CD4-positive, alpha-beta memory T cell (primary cell): ENCODE measurements around the gene KRTAP10-5. TPM values are rescaled to one million over a fixed set of nuclear protein-coding genes. Genes with fewer than 3 reads are reported as not detected.
A peak's percentile ranks its signal among the peaks of the same experiment; 100 is the strongest.
"Not testable (repeated sequence)": the region's sequence is repeated elsewhere in the genome, so short reads cannot be mapped to it uniquely, and the experiment has no call there.

ENCODE experiments used
- CTCF ChIA-PET: fragments of 350-600 bp; sonication (Branson Sonifier 250); formaldehyde crosslinking; loops from one replicate; lab custom pipeline; 2021; ENCODE audit warnings: inconsistent platforms; ENCODE audit not compliant: partially characterized antibody; lab: Charles Lee
- POLR2A ChIA-PET: fragments of 350-600 bp; sonication (Branson Sonifier 250); formaldehyde crosslinking; loops from one replicate; lab custom pipeline; 2021; ENCODE audit not compliant: partially characterized antibody; lab: Charles Lee
- DNase-seq, 5 donors: peaks; one replicate each; pipeline versions ENCODE4 v3.0.0 to v3.0.0-alpha.2; 2020 to 2022; ENCODE audit warnings: mixed read lengths in 1 of 5
- H3K27ac ChIP-seq: one replicate; pipeline ENCODE4 v1.7.0; 2013; ENCODE audit warnings: low read depth, low read length
- H3K27me3 ChIP-seq: 2 replicates; pipeline ENCODE4 v1.7.0; 2013; ENCODE audit warnings: mild to moderate bottlenecking, low read length, moderate library complexity; ENCODE audit not compliant: insufficient read depth
- H3K36me3 ChIP-seq: 2 replicates; pipeline ENCODE4 v1.7.0; 2013; ENCODE audit warnings: mild to moderate bottlenecking, low read length, moderate library complexity; ENCODE audit not compliant: insufficient read depth
- H3K4me1 ChIP-seq: 2 replicates; pipeline ENCODE4 v1.7.0; 2013; ENCODE audit warnings: mild to moderate bottlenecking, low read length, moderate library complexity; ENCODE audit not compliant: insufficient read depth
- H3K4me3 ChIP-seq, 2 donors: one replicate each; pipeline ENCODE4 v1.7.0; 2013; ENCODE audit warnings: low read length in 2 of 2, mild to moderate bottlenecking in 1 of 2
- H3K9me3 ChIP-seq, 2 donors: one replicate each; pipeline ENCODE4 v1.7.0; 2013; ENCODE audit warnings: low read length in 2 of 2, control low read depth in 1 of 2; ENCODE audit not compliant: control insufficient read depth in 1 of 2
- H3K27ac Mint-ChIP-seq, 7 donors: one replicate each; pipeline ENCODE4 v1.8.0; 2020 to 2021; ENCODE audit warnings: mixed read lengths in 7 of 7, mild to moderate bottlenecking in 6 of 7, inconsistent platforms in 3 of 7, moderate library complexity in 3 of 7
- H3K27me3 Mint-ChIP-seq, 2 donors: one replicate each; pipeline ENCODE4 v1.8.0; 2020 to 2021; ENCODE audit warnings: mixed read lengths in 2 of 2
- H3K36me3 Mint-ChIP-seq, 2 donors: one replicate each; pipeline ENCODE4 v1.8.0; 2020 to 2021; ENCODE audit warnings: mixed read lengths in 2 of 2, inconsistent platforms in 1 of 2, mild to moderate bottlenecking in 1 of 2
- H3K4me1 Mint-ChIP-seq, 4 donors: one replicate each; pipeline ENCODE4 v1.8.0; 2020 to 2021; ENCODE audit warnings: mixed read lengths in 4 of 4, mild to moderate bottlenecking in 1 of 4
- H3K4me3 Mint-ChIP-seq, 8 donors: one replicate each; pipeline ENCODE4 v1.8.0; 2020 to 2021; ENCODE audit warnings: mixed read lengths in 8 of 8, mild to moderate bottlenecking in 7 of 8, moderate library complexity in 6 of 8, inconsistent platforms in 3 of 8
- H3K9me3 Mint-ChIP-seq, 8 donors: one replicate each; pipeline ENCODE4 v1.8.0; 2020 to 2021; ENCODE audit warnings: mixed read lengths in 8 of 8, mild to moderate bottlenecking in 5 of 8, inconsistent platforms in 3 of 8, moderate library complexity in 1 of 8
- intact Hi-C: fragments of 100-400 bp; cut with micrococcal nuclease; formaldehyde crosslinking; loops from one replicate; pipeline ENCODE4 v1.15.1; 2023
- polyA plus RNA-seq, 2 donors: library from polyadenylated mRNA; unstranded; fragments of 300-500 nt; fragmentation: Illumina TruSeq; gene quantifications; one replicate each; pipeline ENCODE4 v1.2.3, GENCODE V29; 2021
- total RNA-seq, 2 experiments: library from RNA; stranded (reverse); gene quantifications; one replicate each; pipeline ENCODE4 v1.2.3, GENCODE V29; 2021

Gene KRTAP10-5
- total and polyA plus RNA-seq, 4 experiments from 2014 or later: not detected

DNA sequence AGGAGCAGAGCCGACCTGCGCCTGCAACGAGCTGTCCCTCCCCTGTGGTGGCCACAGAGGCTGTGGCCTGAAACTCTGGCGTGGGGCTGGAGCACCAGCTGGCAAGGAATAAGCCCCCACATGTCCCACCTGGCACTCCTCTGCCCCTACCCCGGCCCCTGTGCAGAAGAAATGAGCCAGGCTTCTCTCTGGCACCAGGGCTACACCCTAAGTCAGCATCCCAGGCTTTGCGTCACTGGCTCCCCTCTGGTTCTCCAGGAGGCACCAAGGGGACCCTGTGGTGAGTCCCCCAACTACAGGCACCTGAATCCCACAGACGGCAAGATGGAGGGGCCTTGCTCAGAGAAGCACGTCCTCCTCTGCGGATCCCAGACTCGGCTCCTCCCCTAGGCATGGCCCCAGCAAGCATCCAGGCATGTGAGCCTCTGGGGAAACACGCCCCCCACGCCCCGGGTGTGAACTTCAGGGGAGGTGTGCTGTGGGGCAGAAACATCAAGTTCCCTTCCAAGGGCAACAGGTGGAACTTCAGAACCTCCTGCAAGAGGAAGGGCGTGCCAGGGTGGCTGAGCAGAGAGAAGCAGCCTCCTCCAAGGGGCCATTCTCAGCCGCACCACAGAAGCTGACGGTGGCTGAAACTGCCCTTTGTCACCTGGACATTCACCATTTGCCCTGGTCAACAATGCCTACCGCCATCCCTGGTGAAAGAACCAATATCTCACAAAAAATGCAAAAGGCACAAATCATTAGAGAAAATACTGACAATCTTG, 22.9 kb upstream of the KRTAP10-5 start:
- H3K4me1 Mint-ChIP-seq: peaks cover 0 to 2% (median 0%) of the 10 kb centered on the region in 4 donors
- ChIA-PET POLR2A (no interaction called here), CTCF (no interaction called here)
- no peaks in the 10 kb centered on the region for H3K4me1 ChIP-seq
- H3K27me3 ChIP-seq: no peaks in the 10 kb centered on the region
- no peaks in the 10 kb centered on the region for H3K36me3 ChIP-seq
- peaks cover 3 to 13% (median 7%) of the 10 kb centered on the region in 8 donors for H3K9me3 Mint-ChIP-seq
- peak overlapping the region in 1 of 7 donors; percentile 63 for H3K27ac Mint-ChIP-seq
- H3K36me3 Mint-ChIP-seq: no peaks in the 10 kb centered on the region
- H3K9me3 ChIP-seq: no peaks in the 10 kb centered on the region
- intact Hi-C loops: no loop called here
- H3K4me3 Mint-ChIP-seq: no peak overlapping the region
- H3K4me3 ChIP-seq: no peak overlapping the region
- H3K27ac ChIP-seq: no peak overlapping the region
- H3K27me3 Mint-ChIP-seq: peaks cover 15 to 16% of the 10 kb centered on the region in 2 donors
- DNase-seq: no peak

DNA sequence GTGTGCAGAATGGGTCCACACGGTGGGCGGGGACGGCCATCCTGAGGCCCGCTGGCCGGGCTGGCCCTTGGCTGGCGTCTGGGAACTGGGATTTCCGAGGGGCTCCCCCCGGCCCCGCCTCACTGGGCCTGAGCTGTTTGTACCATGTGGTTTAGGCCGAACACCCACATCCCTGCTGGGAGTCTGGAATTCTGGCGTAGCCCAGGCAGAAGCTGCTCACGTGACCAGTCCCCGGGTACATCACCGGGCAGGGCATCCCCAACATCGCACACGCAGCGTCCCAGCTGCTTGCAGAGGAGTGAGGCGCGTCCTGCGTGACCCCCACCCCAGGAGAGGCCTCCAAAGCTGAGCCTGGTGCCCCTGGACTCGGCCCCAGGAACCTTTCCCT, 22.1 kb upstream of the KRTAP10-5 start:
- no peaks in the 10 kb centered on the region for H3K36me3 ChIP-seq
- H3K9me3 Mint-ChIP-seq: peaks cover 3 to 12% (median 7%) of the 10 kb centered on the region in 8 donors
- H3K27me3 ChIP-seq: no peaks in the 10 kb centered on the region
- no peaks in the 10 kb centered on the region for H3K9me3 ChIP-seq
- no peaks in the 10 kb centered on the region for H3K4me1 ChIP-seq
- CTCF ChIA-PET: no interaction called here
- no peak overlapping the region for H3K27ac ChIP-seq
- no peaks in the 10 kb centered on the region for H3K36me3 Mint-ChIP-seq
- H3K27me3 Mint-ChIP-seq: peaks cover 16 to 17% of the 10 kb centered on the region in 2 donors
- POLR2A ChIA-PET: no interaction called here
- H3K4me3 ChIP-seq: no peak overlapping the region
- DNase-seq: no peak
- no peak overlapping the region for H3K4me3 Mint-ChIP-seq
- peaks cover 0 to 2% (median 0%) of the 10 kb centered on the region in 4 donors for H3K4me1 Mint-ChIP-seq
- no peak overlapping the region for H3K27ac Mint-ChIP-seq
- intact Hi-C loops: no loop called here

DNA sequence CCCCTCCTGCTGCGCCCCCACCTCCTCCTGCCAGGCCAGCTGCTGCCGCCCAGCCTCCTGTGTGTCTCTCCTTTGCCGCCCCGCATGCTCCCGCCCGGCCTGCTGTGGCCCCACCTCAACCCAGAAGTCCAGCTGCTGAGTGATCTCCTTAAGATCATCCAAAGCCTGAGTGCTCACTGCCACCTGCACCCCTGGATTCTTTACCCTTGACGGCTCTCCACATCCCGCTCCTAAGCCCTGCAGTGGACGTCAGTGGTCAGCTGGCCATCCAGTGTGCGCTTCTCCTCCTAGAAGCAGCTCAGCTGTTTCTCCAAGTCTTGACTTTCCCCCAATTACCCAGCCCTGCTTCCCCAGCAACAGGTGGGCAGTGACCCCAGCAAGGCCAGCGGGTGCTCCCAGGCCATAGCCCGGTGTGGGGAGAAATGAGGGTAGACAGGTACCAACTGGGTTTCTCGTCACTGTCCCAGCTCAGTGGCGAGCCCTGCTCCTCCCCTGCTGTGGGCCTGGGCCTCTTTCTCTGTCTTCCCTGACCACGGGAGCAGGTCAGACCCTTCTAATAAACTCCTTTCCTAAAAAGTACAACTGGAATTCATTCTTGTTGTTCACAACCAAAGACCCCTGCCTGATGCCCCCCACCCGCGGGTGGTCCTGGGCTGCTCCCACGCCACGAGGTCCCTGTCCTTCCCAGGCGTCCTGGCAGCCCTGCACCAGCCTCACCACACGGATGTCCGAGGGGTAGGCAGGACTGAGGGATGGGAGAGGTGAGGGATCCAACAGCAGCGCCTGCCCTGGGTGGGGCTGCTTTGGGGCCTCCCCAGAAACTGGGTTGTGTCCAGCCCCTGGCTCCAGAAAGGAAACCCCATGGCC, 21.4 kb upstream of the KRTAP10-5 start:
- Histone ChIP-seq H3K4me3 (no peak overlapping the region), H3K27ac (no peak overlapping the region), H3K27me3 (no peaks in the 10 kb centered on the region), H3K36me3 (no peaks in the 10 kb centered on the region), H3K4me1 (no peaks in the 10 kb centered on the region), H3K9me3 (no peaks in the 10 kb centered on the region)
- DNase-seq: no peak
- Mint-ChIP-seq H3K4me1 (peaks cover 0 to 2% (median 0%) of the 10 kb centered on the region in 4 donors), H3K9me3 (peaks cover 3 to 12% (median 7%) of the 10 kb centered on the region in 8 donors), H3K27ac (peak overlapping the region in 2 of 7 donors; percentile 35 to 52), H3K27me3 (peaks cover 16 to 17% of the 10 kb centered on the region in 2 donors), H3K4me3 (no peak overlapping the region), H3K36me3 (no peaks in the 10 kb centered on the region)
- ChIA-PET CTCF (no interaction called here), POLR2A (no interaction called here)
- intact Hi-C loops: no loop called here

DNA sequence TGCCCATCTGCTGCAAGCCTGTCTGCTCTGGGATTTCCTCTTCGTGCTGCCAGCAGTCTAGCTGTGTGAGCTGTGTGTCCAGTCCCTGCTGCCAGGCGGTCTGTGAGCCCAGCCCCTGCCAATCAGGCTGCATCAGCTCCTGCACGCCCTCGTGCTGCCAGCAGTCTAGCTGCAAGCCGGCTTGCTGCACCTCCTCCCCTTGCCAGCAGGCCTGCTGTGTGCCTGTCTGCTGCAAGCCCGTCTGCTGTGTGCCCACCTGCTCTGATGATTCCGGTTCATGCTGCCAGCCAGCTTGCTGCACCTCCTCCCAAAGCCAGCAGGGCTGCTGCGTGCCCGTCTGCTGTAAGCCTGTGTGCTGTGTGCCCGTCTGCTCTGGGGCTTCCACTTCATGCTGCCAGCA, 20.7 kb upstream of the KRTAP10-5 start:
- H3K27ac ChIP-seq, H3K4me3 ChIP-seq, H3K4me1 ChIP-seq, DNase-seq, intact Hi-C loops, H3K9me3 ChIP-seq, H3K36me3 ChIP-seq, H3K4me1 Mint-ChIP-seq, POLR2A ChIA-PET, H3K4me3 Mint-ChIP-seq, H3K36me3 Mint-ChIP-seq, CTCF ChIA-PET, H3K27me3 ChIP-seq: not testable (repeated sequence)
- peaks cover 13 to 17% of the 10 kb centered on the region in 2 donors for H3K27me3 Mint-ChIP-seq
- peak overlapping the region in 1 of 7 donors; percentile 52 for H3K27ac Mint-ChIP-seq
- H3K9me3 Mint-ChIP-seq: peaks cover 1 to 12% (median 6%) of the 10 kb centered on the region in 8 donors

DNA sequence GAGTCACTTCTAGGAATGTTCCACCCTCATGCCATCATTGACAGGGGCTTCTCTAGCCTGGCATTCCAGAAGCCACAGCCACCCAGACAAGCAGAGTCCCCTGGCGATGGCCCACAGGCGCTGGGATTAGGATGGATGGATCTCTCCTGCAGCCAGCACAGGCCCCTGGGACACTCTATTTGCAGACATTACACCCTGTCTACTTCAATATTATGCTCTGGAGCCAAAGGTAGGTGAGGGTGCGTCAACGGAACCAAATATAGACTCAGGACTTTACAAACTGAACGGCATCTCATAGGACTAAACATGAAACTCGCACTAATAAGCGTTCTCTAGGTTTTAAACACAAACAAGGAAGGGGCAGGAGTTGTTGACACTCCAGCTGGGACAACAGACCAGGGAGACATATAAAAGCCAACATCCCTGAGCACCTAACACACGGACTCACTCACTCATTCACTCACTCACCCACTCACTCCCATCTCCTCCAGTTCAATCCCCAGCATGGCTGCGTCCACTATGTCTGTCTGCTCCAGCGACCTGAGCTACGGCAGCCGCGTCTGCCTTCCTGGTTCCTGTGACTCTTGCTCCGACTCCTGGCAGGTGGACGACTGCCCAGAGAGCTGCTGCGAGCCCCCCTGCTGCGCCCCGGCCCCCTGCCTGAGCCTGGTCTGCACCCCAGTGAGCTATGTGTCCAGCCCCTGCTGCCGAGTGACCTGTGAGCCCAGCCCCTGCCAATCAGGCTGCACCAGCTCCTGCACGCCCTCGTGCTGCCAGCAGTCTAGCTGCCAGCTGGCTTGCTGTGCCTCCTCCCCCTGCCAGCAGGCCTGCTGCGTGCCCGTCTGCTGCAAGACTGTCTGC, 19.9 kb upstream of the KRTAP10-5 start, which contains the start of gene KRTAP10-7:
TSS of gene KRTAP10-7 (plus strand) at position 480 of the 861 bp plus-strand sequence. CDS start at position 505, 25 bp downstream.
- H3K4me3 Mint-ChIP-seq, intact Hi-C loops: not testable (repeated sequence)
- peak within 1 kb of the TSS in 5 of 7 donors; percentile 29 to 83 (median 50) for H3K27ac Mint-ChIP-seq

DNA sequence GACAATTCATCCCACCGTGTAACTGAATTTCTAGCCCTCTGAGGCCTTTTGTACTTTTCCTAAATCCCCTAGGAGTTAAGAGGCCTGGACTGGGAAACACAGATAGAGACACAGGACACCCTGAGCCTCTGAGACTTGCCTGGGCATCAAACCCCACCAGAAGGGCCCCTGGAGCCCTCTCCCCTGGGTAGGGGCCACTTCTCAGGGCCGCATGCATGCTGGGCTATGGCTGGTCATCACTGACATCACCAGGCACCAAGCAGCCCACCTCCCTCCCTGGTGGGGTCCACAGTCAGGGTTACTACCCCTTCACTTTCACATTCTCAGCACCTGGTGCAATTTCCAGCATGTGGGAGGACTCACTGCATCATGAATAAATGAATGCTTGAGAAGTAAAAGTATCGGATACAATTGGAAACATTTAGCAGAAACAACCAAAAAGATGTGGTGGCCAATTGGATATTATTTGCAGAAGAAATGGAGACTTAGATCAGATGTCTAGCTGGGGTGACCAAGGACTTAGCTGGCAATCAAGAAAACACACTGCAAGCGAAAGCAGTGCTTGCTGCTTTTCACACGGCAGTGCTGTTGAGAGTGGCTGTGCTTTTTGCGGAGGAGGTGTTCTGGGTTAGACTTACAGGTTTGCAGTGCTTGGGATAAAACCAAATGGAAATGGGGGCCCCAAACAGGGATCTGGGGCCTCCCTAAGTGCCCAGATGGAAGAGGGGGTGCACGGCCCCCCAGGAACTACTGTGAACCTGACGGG, 19.0 kb upstream of the KRTAP10-5 start:
- peaks cover 0 to 5% (median 1%) of the 10 kb centered on the region in 4 donors for H3K4me1 Mint-ChIP-seq

More for the DNA sequence above, 19.9 kb upstream of the KRTAP10-5 start, which contains the start of gene KRTAP10-7:
- CTCF ChIA-PET, H3K27me3 ChIP-seq, H3K27ac ChIP-seq, DNase-seq, H3K36me3 Mint-ChIP-seq, H3K4me1 Mint-ChIP-seq, H3K9me3 ChIP-seq, H3K4me3 ChIP-seq, POLR2A ChIA-PET, H3K4me1 ChIP-seq, H3K36me3 ChIP-seq: not testable (repeated sequence)
- Mint-ChIP-seq H3K9me3 (peaks cover 0 to 12% (median 5%) of the 10 kb centered on the region in 8 donors), H3K27me3 (peaks cover 13% of the 10 kb centered on the region in 2 donors)

More for the DNA sequence above, 19.0 kb upstream of the KRTAP10-5 start:
- Histone ChIP-seq H3K27ac (no peak overlapping the region), H3K36me3 (no peaks in the 10 kb centered on the region), H3K27me3 (no peaks in the 10 kb centered on the region), H3K9me3 (no peaks in the 10 kb centered on the region), H3K4me1 (no peaks in the 10 kb centered on the region), H3K4me3 (no peak overlapping the region)
- CTCF ChIA-PET: no interaction called here
- peaks cover 0 to 12% (median 5%) of the 10 kb centered on the region in 8 donors for H3K9me3 Mint-ChIP-seq
- DNase-seq: no peak
- no peak overlapping the region for H3K4me3 Mint-ChIP-seq
- POLR2A ChIA-PET: no interaction called here
- no peaks in the 10 kb centered on the region for H3K36me3 Mint-ChIP-seq
- peaks cover 10% of the 10 kb centered on the region in 2 donors for H3K27me3 Mint-ChIP-seq
- H3K27ac Mint-ChIP-seq: no peak overlapping the region
- intact Hi-C loops: no loop called here
